Measurements from ENCODE around the gene GNAT1. TPM values are rescaled to one million over a fixed set of nuclear protein-coding genes. Genes with fewer than 3 reads are reported as not detected.

Gene GNAT1
- total and polyA plus RNA-seq, 4 donors, result not detected

GRCh38 chr3:50160561-50160983, 30.8 kb upstream of the GNAT1 start:
- WGBS, 2 donors, result 63 to 76% methylated on average over 7 of the region's 7 CpGs
- ATAC-seq (ENCODE audit: low FRiP score), result no peak
- Histone ChIP-seq H3K9me3 (ENCODE audit: control insufficient read depth, low read length) (no peaks in the 10 kb centered on the region), H3K36me3 (ENCODE audit: control insufficient read depth in 1 of 2, insufficient read depth in 2 of 2, low read length in 1 of 2) (no peaks in the 10 kb centered on the region), H3K4me3 (ENCODE audit: low read length in 2 of 2) (no peak overlapping the region), H3K4me1 (ENCODE audit: control insufficient read depth in 1 of 2, insufficient read depth in 2 of 2, low read length in 2 of 2) (peaks cover 0 to 4% of the 10 kb centered on the region in 2 donors), H3K27ac (ENCODE audit: low read depth in 1 of 2, low read length in 2 of 2) (no peak overlapping the region), H3K27me3 (ENCODE audit: control insufficient read depth in 1 of 2, insufficient read depth in 2 of 2, low read length in 1 of 2) (no peaks in the 10 kb centered on the region)
- no peak for DNase-seq
- intact Hi-C loops (cut with DNase I), result no loop called here

GRCh38 chr3:50161320-50161719, 30.1 kb upstream of the GNAT1 start:
- Histone ChIP-seq H3K4me3 (ENCODE audit: low read length in 2 of 2) (no peak overlapping the region), H3K27ac (ENCODE audit: low read depth in 1 of 2, low read length in 2 of 2) (no peak overlapping the region), H3K36me3 (ENCODE audit: control insufficient read depth in 1 of 2, insufficient read depth in 2 of 2, low read length in 1 of 2) (no peaks in the 10 kb centered on the region), H3K27me3 (ENCODE audit: control insufficient read depth in 1 of 2, insufficient read depth in 2 of 2, low read length in 1 of 2) (no peaks in the 10 kb centered on the region), H3K9me3 (ENCODE audit: control insufficient read depth, low read length) (no peaks in the 10 kb centered on the region), H3K4me1 (ENCODE audit: control insufficient read depth in 1 of 2, insufficient read depth in 2 of 2, low read length in 2 of 2) (peaks cover 0 to 4% of the 10 kb centered on the region in 2 donors)
- DNase-seq, result no peak
- intact Hi-C loops (cut with DNase I), result no loop called here
- no peak for ATAC-seq (ENCODE audit: low FRiP score)
- 87 to 89% methylated on average over 13 of the region's 13 CpGs for WGBS, 2 donors

- Histone ChIP-seq H3K9me3 (ENCODE audit: control insufficient read depth, low read length) (no peaks in the 10 kb centered on the region), H3K27me3 (ENCODE audit: control insufficient read depth in 1 of 2, insufficient read depth in 2 of 2, low read length in 1 of 2) (no peaks in the 10 kb centered on the region), H3K36me3 (ENCODE audit: control insufficient read depth in 1 of 2, insufficient read depth in 2 of 2, low read length in 1 of 2) (no peaks in the 10 kb centered on the region), H3K4me1 (ENCODE audit: control insufficient read depth in 1 of 2, insufficient read depth in 2 of 2, low read length in 2 of 2) (peaks cover 0 to 4% of the 10 kb centered on the region in 2 donors), H3K4me3 (ENCODE audit: low read length in 2 of 2) (no peak overlapping the region), H3K27ac (ENCODE audit: low read depth in 1 of 2, low read length in 2 of 2) (peak overlapping the region in 1 of 2 donors; percentile 45)
- ATAC-seq (ENCODE audit: low FRiP score) (no peak), DNase-seq (no peak)
- WGBS, 2 donors, result 56 to 67% methylated on average over 5 of the region's 5 CpGs
- intact Hi-C loops (cut with DNase I), result no loop called here
Observed at GRCh38 chr3:50162034-50162883, 29.2 kb upstream of the GNAT1 start.

- Histone ChIP-seq H3K4me1 (ENCODE audit: control insufficient read depth in 1 of 2, insufficient read depth in 2 of 2, low read length in 2 of 2) (peaks cover 0 to 4% of the 10 kb centered on the region in 2 donors), H3K27me3 (ENCODE audit: control insufficient read depth in 1 of 2, insufficient read depth in 2 of 2, low read length in 1 of 2) (no peaks in the 10 kb centered on the region), H3K27ac (ENCODE audit: low read depth in 1 of 2, low read length in 2 of 2) (peak overlapping the region in 1 of 2 donors; percentile 89), H3K9me3 (ENCODE audit: control insufficient read depth, low read length) (no peaks in the 10 kb centered on the region), H3K4me3 (ENCODE audit: low read length in 2 of 2) (no peak overlapping the region), H3K36me3 (ENCODE audit: control insufficient read depth in 1 of 2, insufficient read depth in 2 of 2, low read length in 1 of 2) (no peaks in the 10 kb centered on the region)
- DNase-seq (peak; percentile 94 to 97), ATAC-seq (ENCODE audit: low FRiP score) (peak; percentile 62)
- 1 to 7% methylated on average over 8 of the region's 8 CpGs for WGBS, 2 donors
- intact Hi-C loops (cut with DNase I), result no loop called here
Observed at GRCh38 chr3:50163572-50164455, 27.6 kb upstream of the GNAT1 start.

DNA sequence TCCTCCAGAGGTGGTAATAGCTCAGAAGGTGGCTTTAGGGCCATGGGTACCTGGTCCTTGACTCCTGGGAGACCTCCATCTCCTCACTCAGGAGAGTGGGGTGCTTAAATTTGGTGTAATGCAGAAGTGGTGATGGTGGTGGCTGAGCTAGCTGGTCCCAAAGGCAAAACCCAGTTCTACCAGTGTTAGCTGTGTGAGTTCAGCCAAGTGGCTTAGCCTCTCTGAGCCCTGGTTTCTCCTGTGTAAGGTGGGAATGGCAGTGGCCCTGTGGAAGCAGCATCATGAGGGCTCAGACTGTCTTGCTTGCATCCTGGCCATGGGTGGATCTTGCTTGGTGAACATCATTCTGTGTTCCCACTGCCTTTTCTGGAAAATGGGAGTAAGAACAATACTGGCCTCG, 26.9 kb upstream of the GNAT1 start:
- intact Hi-C loops (cut with DNase I), result no loop called here
- no peak overlapping the region for H3K4me3 ChIP-seq (ENCODE audit: low read length in 2 of 2)
- DNase-seq, result no peak
- WGBS, 2 donors, result 2 to 9% methylated on average over 1 of the region's 1 CpG
- H3K36me3 ChIP-seq (ENCODE audit: control insufficient read depth in 1 of 2, insufficient read depth in 2 of 2, low read length in 1 of 2), result no peaks in the 10 kb centered on the region
- no peaks in the 10 kb centered on the region for H3K27me3 ChIP-seq (ENCODE audit: control insufficient read depth in 1 of 2, insufficient read depth in 2 of 2, low read length in 1 of 2)
- peak overlapping the region in 1 of 2 donors; percentile 89 for H3K27ac ChIP-seq (ENCODE audit: low read depth in 1 of 2, low read length in 2 of 2)
- peaks cover 0 to 4% of the 10 kb centered on the region in 2 donors for H3K4me1 ChIP-seq (ENCODE audit: control insufficient read depth in 1 of 2, insufficient read depth in 2 of 2, low read length in 2 of 2)
- no peak for ATAC-seq (ENCODE audit: low FRiP score)
- no peaks in the 10 kb centered on the region for H3K9me3 ChIP-seq (ENCODE audit: control insufficient read depth, low read length)

- ATAC-seq (ENCODE audit: low FRiP score), result peak; percentile 81
- 0 to 4% methylated on average over 7 of the region's 7 CpGs for WGBS, 2 donors
- H3K27ac ChIP-seq (ENCODE audit: low read depth in 1 of 2, low read length in 2 of 2), result peak overlapping the region in 1 of 2 donors; percentile 90
Observed at GRCh38 chr3:50164984-50165909, 26.2 kb upstream of the GNAT1 start.

GRCh38 chr3:50165910-50166538, 25.4 kb upstream of the GNAT1 start:
- H3K27ac ChIP-seq (ENCODE audit: low read depth in 1 of 2, low read length in 2 of 2), result peak overlapping the region in 1 of 2 donors; percentile 90
- WGBS, 2 donors, result 3 to 5% methylated on average over 12 to 15 of the region's 15 CpGs
- DNase-seq (no peak), ATAC-seq (ENCODE audit: low FRiP score) (peak; percentile 66)
- H3K4me3 ChIP-seq (ENCODE audit: low read length in 2 of 2), result no peak overlapping the region
- H3K36me3 ChIP-seq (ENCODE audit: control insufficient read depth in 1 of 2, insufficient read depth in 2 of 2, low read length in 1 of 2), result no peaks in the 10 kb centered on the region
- peaks cover 0 to 4% of the 10 kb centered on the region in 2 donors for H3K4me1 ChIP-seq (ENCODE audit: control insufficient read depth in 1 of 2, insufficient read depth in 2 of 2, low read length in 2 of 2)
- intact Hi-C loops (cut with DNase I), result no loop called here
- no peaks in the 10 kb centered on the region for H3K27me3 ChIP-seq (ENCODE audit: control insufficient read depth in 1 of 2, insufficient read depth in 2 of 2, low read length in 1 of 2)
- H3K9me3 ChIP-seq (ENCODE audit: control insufficient read depth, low read length), result no peaks in the 10 kb centered on the region

More at GRCh38 chr3:50164984-50165909, 26.2 kb upstream of the GNAT1 start:
- DNase-seq, result peak; percentile 86
- no peaks in the 10 kb centered on the region for H3K27me3 ChIP-seq (ENCODE audit: control insufficient read depth in 1 of 2, insufficient read depth in 2 of 2, low read length in 1 of 2)
- no peaks in the 10 kb centered on the region for H3K9me3 ChIP-seq (ENCODE audit: control insufficient read depth, low read length)
- no peak overlapping the region for H3K4me3 ChIP-seq (ENCODE audit: low read length in 2 of 2)
- H3K4me1 ChIP-seq (ENCODE audit: control insufficient read depth in 1 of 2, insufficient read depth in 2 of 2, low read length in 2 of 2), result peaks cover 0 to 4% of the 10 kb centered on the region in 2 donors
- intact Hi-C loops (cut with DNase I), result no loop called here
- no peaks in the 10 kb centered on the region for H3K36me3 ChIP-seq (ENCODE audit: control insufficient read depth in 1 of 2, insufficient read depth in 2 of 2, low read length in 1 of 2)

Measured in aorta (tissue), 5 donors.